22Rv1 (cell line): Measurements from ENCODE around the gene SPOCK1.
A peak's percentile ranks its signal among the peaks of the same experiment; 100 is the strongest.

Experiments used
- CTCF ChIP-seq: fragments of 450-650 bp; IDR thresholded peaks from 2 replicates; pipeline ENCODE4 v1.5.1; 2017; ENCODE audit warnings: mild to moderate bottlenecking
- ZFX ChIP-seq: fragments of 450-650 bp; IDR thresholded peaks from 2 replicates; pipeline ENCODE4 v1.6.1; 2017; ENCODE audit warnings: antibody characterized with exemption, borderline replicate concordance

DNA sequence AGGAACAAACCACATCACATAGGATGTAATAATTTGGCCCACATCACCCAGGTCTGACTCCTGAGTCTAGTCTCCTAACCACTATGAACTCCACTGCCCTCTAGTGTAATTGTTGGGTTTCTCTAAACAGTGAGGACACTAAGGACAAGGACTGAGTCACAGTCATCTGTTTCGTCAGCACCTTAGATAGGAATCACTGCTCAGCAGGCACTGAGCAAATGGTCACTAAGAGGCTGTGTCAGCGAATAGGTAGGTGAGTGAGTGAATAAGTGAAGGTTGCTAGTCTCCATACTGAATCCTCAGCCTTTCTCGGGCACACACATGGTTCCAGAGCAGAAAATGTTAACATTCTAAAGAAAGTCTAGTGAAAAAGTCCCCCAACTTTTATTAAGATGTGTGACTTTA, 278.6 kb downstream of the SPOCK1 start:
- TF ChIP-seq CTCF (peak; percentile 82), ZFX (no peak)
